Heart left ventricle (tissue), 13 donors: ENCODE data around the gene LMBR1.

Experiments used
- POLR2A ChIP-seq, 2 donors: fragments of 450-650 bp; IDR thresholded peaks; one replicate each; pipeline ENCODE4 v1.6.1; 2017; ENCODE audit warnings: antibody characterized with exemption in 2 of 2, mild to moderate bottlenecking in 2 of 2, moderate library complexity in 2 of 2
- TF ChIP-seq, protein P1 (sequence below), 12 donors: fragments of 200-600 bp; sonication (generic) in 4 of 12; IDR thresholded peaks; one replicate each; pipeline versions ENCODE4 v1.5.0 to v1.8.0; 2018 to 2022; ENCODE audit warnings: antibody characterized with exemption in 12 of 12, mild to moderate bottlenecking in 5 of 12
- donor health status: ischemic (EF 13 %, LVEDD 7.1; RV severe dilation, severe dysfunction).
- donor health status: DM: no; HTN: yes; CAD: no.
- donor health status: DM: no; HTN: no; CAD: no.
- donor health status: ischemic (EF 25% LVEDD 6.9; RV normal size, moderate dysfunction).
- donor health status: ischemic (EF 25% LVEDD 5.7; RV mildly dilated, moderate dysfunction).
- donor health status: ischemic (EF 35%, LVEDD 5.7; RV mildly dilated, moderate dysfunction).
- donor health status: nonischemic (EF 11% LVEDD 7.7; RV severe dilation, severe dysfunction).
- donor health status: DM: yes; HTN: yes; CAD: no.
- donor health status: PGD.
- donor health status: ischemic (EF 29% LVEDD 5.4; RV normal size, mild dysfunction).
- donor health status: nonischemic (EF 23%, LVEDD 6.1; RV moderate dilation, normal function).

- TF ChIP-seq, protein P1, sequence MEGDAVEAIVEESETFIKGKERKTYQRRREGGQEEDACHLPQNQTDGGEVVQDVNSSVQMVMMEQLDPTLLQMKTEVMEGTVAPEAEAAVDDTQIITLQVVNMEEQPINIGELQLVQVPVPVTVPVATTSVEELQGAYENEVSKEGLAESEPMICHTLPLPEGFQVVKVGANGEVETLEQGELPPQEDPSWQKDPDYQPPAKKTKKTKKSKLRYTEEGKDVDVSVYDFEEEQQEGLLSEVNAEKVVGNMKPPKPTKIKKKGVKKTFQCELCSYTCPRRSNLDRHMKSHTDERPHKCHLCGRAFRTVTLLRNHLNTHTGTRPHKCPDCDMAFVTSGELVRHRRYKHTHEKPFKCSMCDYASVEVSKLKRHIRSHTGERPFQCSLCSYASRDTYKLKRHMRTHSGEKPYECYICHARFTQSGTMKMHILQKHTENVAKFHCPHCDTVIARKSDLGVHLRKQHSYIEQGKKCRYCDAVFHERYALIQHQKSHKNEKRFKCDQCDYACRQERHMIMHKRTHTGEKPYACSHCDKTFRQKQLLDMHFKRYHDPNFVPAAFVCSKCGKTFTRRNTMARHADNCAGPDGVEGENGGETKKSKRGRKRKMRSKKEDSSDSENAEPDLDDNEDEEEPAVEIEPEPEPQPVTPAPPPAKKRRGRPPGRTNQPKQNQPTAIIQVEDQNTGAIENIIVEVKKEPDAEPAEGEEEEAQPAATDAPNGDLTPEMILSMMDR (IDR thresholded peaks at IDR 0.05), result no peak
- no peak for TF ChIP-seq POLR2A (IDR thresholded peaks at IDR 0.05)
Observed at GRCh38 chr7:156941393-156942182, 48.6 kb upstream of the LMBR1 start.
